Measurements from ENCODE around the gene BRINP3.

Gene BRINP3

DNA sequence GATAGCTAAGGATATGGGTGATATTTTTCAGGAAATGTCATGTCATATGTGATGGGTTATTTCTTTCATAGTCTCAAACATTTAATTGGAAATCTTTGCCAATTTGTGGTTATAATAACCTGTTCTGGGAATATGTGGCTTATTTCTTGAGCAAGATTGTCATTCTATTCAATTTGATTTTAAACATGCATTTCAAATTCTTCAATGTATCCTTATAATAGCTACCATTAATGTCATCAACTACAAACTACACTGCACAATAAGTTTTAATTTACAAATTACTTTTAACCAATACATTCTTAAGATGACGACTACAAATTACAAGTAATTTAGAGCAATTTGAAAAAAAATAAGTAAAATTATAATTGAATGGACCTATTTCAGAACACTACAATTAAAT is 164.9 kb downstream of the BRINP3 start:
- no peak for DNase-seq

DNA sequence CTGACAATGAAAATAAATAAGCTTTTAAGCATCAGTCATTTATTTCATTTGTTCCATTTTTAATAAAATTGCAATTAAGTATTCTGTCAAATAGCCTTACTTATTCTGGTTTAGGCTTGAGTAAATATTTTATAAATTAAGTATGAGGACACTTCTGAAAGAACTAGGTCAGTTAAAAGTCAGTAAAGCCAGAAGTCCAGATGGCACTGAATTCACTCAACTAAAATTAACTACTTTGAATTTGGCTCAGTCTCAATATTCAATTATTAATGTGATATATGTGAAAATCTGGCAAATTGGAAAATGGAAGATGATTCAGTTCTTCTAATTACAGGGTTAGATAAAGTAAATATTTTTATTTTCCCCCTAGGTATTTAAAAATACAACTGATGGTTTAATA is 174.2 kb downstream of the BRINP3 start:
- no peak for DNase-seq

DNA sequence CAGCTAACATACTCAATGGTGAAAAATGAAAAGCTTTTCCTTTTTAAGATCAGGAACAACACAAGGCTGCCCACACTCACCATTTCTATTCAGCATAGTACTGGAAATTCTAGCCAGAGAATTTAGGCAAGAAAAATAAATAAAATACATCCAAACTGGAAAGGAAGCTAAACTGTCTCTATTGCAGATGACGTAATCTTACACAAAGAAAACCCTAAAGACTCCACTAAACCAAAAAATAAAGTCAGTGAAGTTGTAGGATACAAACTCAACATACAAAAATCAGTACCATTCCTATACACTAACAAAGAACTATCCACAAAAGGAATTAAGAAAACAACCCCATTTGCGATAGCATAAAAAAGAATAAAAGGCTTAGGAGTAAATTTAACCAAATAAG is 181.2 kb downstream of the BRINP3 start:
- DNase-seq = no peak

DNA sequence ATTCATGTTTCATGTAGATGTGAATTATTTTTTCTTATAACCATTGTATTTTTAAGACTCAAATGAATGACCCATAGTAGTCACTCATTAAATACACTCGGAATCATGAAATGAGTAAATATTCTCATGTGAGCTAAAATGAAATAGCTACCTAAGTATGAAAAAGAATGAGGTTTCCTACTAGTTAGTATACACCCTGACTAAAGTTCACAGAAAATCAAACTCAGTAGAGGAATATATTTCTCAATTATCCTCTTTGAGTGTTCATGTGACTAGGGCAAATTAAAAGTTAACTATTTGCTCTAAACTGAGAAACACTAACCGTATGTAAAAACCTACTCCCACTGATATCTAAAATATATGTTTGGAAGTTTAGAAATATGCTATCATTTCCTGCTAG is 187.8 kb downstream of the BRINP3 start:
- no peak for DNase-seq

DNA sequence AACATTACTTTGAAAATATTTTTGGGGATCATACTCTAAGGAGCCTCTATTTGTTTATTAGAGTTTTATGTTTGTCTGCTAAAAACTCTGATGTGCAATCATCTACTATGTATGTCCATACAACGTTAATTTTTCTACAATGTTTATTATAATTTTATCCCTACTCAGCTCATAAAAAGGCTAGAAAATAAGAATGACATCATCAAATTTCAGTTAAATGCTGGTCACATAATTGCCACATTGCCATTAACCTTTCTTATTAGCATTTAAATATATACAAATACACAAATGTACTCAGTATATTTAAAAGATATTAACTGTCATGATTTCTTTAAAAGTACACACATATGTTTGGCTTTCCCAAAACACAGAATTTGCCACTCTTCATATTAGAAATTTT is 191.6 kb downstream of the BRINP3 start:
- no peak for DNase-seq

DNA sequence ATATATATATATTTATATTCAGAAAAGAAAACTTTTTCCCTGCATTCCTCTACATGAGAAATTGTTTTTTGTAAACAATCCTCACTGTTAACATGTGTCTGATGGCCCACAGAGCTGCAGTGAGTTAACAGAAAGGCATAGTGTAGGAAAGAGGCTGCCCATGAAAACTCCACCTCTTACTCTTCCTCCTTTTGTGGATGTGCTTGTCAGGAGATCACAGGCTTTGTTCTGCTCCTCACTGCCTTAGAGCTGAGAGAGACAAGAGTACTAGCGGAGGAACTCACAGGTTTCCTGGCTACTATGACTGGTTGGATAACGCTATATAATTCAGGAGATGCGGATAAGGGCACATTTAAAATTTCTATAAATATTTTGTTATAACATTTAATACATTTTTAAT is 200.6 kb downstream of the BRINP3 start:
- no peak for DNase-seq

DNA sequence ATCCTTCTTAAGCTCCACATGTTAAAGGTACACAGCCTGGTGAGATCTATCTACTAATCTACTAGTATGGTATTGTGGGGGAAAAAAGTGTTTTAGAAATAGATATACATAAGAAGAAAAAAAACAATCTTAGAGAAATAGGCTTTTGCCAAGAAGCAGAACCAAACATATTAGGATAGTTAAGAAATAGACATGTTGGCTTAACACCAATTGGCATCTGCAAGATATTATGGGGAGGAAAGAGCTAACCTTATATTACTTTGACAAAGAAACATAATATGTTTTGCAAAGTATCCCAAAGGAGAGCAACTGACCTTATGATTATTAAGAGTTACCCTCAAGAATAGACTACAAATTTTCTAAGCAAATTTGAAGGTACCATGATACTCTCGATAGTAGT is 202.9 kb downstream of the BRINP3 start:
- no peak for DNase-seq

DNA sequence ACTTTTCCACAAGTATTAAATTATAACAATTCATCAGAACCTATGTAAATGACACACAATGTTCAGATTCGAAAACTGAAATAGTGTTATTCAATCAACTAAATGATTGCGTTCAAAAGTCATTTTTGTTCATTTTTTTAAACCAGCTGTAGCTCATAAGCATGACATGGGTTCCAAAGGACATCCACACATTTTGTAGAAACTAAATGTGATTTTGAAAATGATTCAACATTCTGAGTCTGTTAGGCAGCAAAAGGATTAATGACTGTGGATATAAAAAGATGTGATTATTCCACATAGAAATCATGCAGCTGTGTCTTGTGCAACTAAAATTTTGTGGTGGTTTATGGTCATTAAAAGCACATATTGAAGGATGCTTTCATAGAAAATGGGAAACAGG is 204.5 kb downstream of the BRINP3 start:
- no peak for DNase-seq

DNA sequence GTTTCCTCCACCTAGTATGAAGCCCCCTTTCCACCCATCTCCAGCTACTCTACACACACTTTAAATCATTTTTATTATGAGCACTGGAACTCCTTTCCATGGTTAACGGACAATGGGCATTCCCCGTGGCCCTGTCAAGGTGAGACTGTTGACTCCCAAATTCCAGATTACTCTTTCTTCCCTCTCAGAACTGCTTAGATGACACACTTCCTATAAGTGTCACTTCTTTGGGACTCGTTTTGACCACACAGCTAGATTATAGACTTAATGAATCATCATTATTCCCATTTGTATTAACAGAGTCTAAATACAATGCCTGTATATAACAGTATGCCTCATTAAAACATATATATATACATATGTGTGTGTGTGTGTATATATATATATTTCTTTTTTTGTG is 215.1 kb downstream of the BRINP3 start:
- DNase-seq = no peak

DNA sequence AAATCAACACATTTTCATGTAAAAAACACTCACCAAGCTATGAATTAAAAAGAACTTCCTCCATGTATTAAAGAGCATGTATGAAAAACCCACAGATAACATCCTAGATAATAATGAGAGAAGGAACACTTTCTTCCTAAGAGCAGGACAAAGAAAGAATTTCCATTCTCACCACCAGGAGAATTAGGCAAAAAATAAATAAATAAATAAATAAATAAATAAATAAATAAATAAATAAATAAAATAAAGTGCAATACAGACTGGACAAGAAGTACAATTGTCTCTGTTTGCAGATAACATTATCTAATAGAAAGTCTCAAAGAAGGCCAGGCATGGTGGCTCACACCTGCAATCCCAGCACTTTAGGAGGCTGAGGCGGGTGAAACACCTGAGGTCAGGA is 218.2 kb downstream of the BRINP3 start:
- DNase-seq = no peak

DNA sequence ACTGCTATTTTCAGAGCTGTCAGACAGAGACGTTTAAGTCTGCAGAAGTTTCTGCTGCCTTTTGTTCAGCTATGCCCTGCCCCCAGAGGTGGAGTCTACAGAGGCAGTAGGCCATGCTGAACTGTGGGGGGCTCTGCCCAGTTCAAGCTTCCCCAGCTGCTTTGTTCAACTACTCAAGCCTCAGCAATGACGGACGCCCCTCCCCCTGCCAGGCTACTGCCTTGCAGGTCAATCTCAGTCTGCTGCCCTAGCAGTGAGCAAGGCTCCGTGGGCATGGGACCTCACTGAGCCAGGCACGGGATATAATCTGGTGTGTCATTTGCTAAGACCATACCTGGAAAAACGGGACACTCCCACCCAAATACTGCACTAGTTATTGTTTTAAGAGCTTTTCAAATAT is 219.7 kb downstream of the BRINP3 start:
- no peak for DNase-seq

DNA sequence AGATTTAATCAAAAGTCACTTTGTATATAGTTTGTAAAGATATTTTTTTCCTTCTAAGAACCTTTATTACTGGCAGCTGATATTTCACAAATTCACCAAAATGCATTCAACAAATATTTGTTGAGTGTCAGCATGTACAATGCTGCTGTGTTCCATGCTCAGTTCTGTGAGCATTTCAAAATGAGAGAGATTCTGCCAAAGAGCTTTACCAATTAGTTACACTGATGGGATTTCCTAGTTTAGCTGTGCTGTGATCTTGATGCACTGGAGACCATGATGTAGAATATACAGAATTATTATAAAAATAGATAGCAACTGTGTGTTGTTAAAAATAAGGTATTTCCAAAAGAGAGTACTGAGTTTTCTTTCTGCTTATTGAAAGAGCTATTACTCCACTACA is 225.6 kb downstream of the BRINP3 start:
- no peak for DNase-seq

DNA sequence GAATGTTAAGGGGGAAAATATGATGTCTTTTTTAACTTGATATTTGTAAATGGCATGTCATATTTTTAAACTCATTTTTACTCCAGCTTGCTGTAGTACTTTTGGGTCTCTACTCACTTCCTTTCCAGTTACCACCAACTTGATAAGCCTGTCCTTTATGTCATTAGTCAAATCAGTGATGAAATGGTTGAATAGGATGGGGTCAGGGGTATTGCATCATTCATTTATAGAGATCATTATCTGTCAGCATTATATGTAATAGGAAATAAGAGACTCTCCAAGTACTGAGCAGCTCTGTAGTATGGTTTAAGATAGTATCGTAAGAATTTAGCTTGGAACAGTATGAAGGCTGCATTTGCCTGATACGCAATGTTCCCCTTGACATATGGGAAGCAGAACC is 227.3 kb downstream of the BRINP3 start:
- no peak for DNase-seq

DNA sequence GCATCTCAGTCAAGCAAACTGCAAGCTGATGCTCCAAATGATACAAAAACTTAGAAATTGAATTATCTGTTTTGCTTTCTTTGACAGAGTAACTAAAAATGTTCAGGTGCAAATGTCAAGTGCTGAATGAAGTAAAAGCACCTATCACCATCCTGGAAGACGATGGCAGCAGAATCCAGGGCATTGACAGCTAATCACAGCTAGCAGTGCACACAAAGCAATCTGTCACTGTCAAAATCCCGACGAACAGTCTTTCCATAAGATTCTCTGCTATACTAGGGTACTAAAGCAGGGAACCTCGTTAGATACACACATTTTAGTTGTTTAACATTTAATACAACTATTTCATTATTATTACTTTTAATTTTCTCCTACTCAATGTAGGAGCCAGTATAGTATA is 233.3 kb downstream of the BRINP3 start:
- no peak for DNase-seq

DNA sequence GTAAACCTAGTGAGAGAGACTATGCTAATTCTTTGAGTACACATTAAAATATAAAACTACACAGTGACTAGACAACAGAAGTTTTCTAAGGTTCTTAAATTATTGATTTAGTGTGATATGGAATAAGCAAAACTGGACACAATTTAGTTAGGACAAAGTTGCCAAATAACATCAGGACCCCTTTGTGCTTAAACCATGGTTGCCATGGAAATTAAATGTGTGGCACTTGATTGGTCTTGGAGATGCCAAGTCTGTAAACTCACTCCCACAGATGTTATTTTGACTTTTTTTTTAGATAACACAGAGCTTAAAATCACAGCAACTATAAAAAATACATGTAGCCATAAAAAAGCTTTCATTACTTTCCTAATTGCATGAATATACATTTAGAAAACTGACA is 234.6 kb downstream of the BRINP3 start:
- DNase-seq = no peak

DNA sequence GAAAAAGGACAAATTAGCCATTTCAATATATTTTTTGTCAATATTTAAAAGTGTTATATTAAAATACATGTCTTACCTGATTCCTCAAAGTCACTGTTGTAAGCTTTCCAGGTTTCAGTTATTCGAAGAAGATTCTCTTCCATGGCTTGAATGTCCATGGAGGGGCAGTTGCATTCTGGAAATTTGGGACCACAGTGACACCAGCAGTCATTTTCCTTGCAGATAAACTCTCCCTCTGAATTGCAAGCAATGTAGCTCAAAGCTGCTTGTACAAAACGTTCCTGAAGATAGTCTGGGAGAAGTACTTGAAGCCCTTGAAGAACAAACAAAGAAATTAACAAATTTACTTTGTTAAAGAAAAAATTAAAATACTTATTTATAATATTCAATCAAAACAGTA is 251.7 kb downstream of the BRINP3 start:
- no peak for DNase-seq

DNA sequence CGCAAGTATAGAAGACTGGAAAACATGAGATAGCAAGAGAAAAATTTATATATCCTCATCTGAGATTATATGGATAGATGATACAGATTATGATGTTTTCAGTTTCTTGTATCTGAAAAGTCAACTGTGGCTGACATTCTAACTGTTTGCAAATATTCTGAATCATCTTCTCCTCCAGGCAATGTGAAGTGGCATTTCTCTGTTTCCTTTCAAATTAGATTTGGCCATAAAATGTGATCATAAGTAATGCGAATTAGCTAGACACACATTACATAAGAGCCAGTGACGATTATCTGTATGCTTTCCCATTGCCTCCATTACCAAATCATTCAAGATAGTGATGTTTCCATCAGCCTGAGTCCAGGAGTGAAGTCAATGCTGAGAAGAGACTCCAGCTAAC is 265.2 kb downstream of the BRINP3 start:
- no peak for DNase-seq

DNA sequence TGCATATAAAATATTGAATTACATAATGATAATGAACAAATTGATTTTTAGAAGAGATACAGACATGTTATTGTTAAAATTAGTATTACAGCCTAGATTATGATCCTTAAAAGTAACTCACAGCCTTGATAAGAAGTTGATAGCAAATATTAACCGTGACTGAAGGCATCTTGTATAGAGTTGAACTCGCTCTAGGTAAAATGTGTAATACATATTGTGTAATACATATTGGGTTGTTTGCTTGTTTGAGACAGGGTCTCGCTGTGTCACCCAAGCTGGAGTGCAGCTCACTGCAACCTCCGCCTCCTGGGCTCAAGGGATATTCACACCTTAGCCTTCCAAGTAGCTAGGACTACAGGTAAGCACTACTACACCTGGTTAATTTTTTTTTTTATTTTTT is 269.9 kb downstream of the BRINP3 start:
- DNase-seq = no peak

DNA sequence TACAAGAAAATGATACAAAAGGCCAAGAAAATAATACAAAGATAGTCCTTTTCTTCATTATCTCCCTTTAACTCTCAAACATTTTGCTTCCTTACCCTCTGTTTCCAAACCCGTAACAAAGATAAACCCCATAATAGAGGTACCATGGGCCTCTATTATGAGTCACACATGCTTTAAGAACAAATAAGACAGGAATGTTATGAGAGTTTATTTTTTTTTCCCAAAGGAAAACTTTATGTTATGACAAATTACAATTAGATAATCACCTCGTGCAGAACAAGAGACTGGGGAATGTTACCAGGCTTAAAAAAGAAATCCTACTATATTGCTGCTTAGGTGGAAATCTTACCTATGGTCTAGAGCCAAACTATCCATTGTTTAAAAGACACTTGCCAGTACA is 272.0 kb downstream of the BRINP3 start:
- DNase-seq = no peak

DNA sequence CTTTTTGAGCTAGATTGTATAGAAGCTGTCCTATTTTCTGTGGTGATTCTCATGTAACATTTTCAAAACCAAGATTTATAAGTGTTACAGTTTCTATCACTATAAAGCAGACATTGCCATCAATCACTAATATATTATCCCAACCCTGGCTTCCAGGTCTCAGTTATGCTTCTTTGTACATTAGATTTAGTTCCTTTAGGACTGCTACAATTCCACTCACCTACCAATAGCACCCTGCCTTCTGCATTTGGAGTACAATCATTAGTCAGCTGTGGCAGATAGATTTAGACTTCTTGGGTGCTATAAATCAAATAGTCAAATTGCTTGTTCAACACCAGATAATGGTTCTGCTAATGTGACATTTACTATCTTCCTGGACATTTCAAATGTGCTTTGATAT is 281.6 kb downstream of the BRINP3 start:
- no peak for DNase-seq

DNA sequence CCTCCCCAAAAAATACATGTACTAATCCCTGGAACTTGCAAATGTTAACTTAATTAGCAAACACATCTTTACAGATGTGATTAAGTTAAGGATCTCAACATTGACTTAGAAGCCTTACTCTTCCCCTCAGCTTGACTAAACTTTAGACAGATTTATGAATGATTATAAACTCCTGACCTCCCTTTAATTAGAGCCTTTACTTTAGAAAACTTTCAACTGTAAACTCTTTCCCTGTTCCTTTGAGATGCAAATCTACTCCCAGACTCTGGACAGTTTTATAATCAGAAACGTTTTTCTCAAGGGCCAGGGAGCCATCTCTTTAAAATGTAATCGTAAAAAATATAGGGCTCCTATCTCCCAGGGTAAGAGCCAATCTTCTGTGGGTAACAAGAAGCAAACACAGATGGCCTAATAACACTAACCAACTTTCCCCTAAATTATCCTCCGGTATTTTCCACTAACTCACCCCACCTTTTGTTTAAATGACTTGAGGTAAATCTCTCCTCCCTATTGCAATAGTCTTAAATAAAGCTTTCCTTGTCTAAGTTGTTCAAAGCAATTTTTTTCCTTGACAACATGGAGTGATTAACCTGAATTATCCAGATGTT is 284.1 kb downstream of the BRINP3 start:
- DNase-seq = no peak

DNA sequence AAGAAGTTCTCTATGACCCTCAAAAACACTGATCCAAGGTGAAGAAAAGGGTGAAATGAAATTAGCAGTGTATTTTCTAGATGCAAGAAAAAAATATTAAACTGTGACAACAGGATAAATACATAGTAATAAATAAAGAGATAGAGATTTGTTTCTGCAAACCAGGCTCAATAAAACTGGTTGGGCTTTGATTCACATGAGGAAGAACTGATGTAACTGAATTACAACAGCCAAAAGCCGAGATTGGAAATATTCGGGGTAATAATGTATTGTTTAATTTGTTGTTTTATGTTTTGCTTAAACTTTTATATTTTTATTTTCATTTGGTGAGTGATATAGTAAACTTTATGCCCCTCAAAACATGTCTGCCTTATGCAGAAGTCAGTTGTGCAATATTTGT is 285.0 kb downstream of the BRINP3 start:
- no peak for DNase-seq

DNA sequence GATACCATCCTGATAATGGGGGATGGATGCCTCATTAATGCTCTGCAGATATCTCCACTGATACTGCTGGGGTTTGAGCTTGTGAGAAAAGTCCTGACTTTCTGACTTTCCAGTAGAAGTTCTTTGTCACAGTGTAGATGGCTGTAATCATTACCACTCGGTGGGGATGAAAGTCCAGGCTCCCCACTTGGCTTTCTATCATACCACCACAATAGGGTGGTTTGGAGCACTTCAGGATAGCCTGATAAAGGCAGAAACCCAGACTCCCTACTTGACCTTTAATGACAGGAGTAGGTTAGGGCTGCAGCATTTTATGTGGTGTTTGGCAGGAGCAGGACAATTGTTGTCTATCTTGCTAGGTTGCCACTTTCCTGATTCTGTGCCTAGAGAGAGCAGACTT is 294.1 kb downstream of the BRINP3 start:
- no peak for DNase-seq

DNA sequence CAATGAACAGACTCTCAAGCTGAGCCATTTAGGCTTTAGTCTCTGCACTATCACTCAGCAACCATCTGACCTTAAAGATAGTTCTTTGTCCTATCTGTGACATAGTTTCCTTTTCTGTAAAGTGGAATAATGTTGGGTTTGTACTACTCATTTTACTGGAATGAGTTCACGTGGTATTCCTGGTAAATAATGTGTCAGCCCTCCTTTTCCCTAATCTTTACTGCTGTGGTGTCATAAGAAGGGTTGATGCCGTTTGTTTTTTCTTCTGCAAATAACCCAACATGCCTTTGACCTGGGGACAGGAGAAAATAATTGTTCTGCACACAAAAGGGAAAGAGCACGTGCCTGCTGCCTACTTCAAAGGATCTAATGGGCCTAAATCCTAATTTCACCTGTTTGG is 297.8 kb downstream of the BRINP3 start:
- no peak for DNase-seq

DNA sequence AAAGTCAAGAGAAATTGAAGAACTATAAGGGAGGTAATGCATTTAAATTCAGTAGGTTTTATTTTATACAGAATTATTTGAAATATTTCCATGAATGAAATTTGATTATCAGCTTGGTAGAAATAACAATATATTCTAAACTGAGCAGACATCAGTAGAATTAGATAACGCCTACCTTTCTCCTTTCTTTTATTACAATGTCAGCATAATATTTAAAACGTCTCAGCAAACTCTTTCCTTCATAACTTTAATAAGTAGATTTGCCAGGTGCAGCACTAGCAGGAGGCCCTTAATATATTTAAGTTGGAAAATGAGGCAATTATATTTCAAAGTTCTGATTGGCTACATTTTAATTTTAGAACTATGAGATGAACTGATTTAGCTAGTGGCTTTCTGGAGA is 298.8 kb downstream of the BRINP3 start:
- DNase-seq = no peak

DNA sequence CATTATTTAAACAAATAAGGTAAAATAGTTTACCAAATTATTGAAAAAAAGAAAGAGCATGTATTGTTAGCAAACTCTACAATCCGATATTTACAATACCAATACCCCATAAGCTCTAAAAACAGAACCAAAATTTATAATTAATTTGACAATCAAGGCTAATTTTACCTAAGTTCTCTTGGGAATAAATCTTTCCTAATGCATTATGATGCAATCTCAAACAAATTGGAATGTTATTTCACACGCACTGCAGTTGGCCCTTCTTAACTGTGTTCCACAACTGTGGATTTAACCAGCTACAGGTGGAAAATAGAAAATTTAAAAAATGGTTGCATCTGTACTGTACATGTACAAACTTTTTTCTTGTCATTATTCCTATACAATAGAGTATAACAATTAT is 300.1 kb downstream of the BRINP3 start:
- no peak for DNase-seq
